Central memory CD8-positive, alpha-beta T cell (primary cell): ENCODE results near the gene AKR1C1.
"Not testable (repeated sequence)": the region's sequence is repeated elsewhere in the genome, so short reads cannot be mapped to it uniquely, and the experiment has no call there.

Experiments used
- ATAC-seq: fragments of 150-1000 bp; cut with Tn5 transposase; replicated peaks from 2 replicates; pipeline ENCODE4 v1.10.0; 2022; ENCODE audit warnings: mild to moderate bottlenecking, moderate FRiP score, moderate number of reproducible peaks; ENCODE audit not compliant: poor library complexity, severe bottlenecking; ENCODE audit errors: extremely low read depth
- DNase-seq, 2 donors: peaks; one replicate each; pipeline ENCODE4 v3.0.0; 2021; ENCODE audit warnings: low spot score in 2 of 2
- H3K27ac Mint-ChIP-seq: one replicate; pipeline ENCODE4 v1.8.0; 2022; ENCODE audit warnings: low read depth, mild to moderate bottlenecking, moderate library complexity, mixed read lengths
- H3K27me3 Mint-ChIP-seq: one replicate; pipeline ENCODE4 v1.8.0; 2022; ENCODE audit warnings: mixed read lengths
- H3K36me3 Mint-ChIP-seq: one replicate; pipeline ENCODE4 v1.8.0; 2022; ENCODE audit warnings: mild to moderate bottlenecking, moderate library complexity, mixed read lengths; ENCODE audit not compliant: insufficient read depth
- H3K4me1 Mint-ChIP-seq: one replicate; pipeline ENCODE4 v1.8.0; 2022; ENCODE audit warnings: mixed read lengths
- H3K4me3 Mint-ChIP-seq: one replicate; pipeline ENCODE4 v1.8.0; 2022; ENCODE audit warnings: mild to moderate bottlenecking, moderate library complexity, mixed read lengths
- H3K9me3 Mint-ChIP-seq: one replicate; pipeline ENCODE4 v1.8.0; 2022; ENCODE audit warnings: mixed read lengths

The AKR1C1 gene

GRCh38 chr10:5018671-5019277 lies 55.6 kb downstream of the AKR1C1 start:
- not testable (repeated sequence) for DNase-seq, H3K36me3 Mint-ChIP-seq, H3K4me1 Mint-ChIP-seq, H3K4me3 Mint-ChIP-seq, H3K9me3 Mint-ChIP-seq, H3K27me3 Mint-ChIP-seq, ATAC-seq, H3K27ac Mint-ChIP-seq

- not testable (repeated sequence) for H3K27ac Mint-ChIP-seq, H3K4me1 Mint-ChIP-seq, H3K4me3 Mint-ChIP-seq, DNase-seq, H3K9me3 Mint-ChIP-seq, ATAC-seq, H3K36me3 Mint-ChIP-seq
- peaks cover 12% of the 10 kb centered on the region for H3K27me3 Mint-ChIP-seq
Measured at GRCh38 chr10:5019770-5020612, 56.8 kb downstream of the AKR1C1 start.

- peaks cover 27% of the 10 kb centered on the region for H3K27me3 Mint-ChIP-seq
- not testable (repeated sequence) for H3K4me1 Mint-ChIP-seq, ATAC-seq, H3K4me3 Mint-ChIP-seq, DNase-seq, H3K36me3 Mint-ChIP-seq, H3K9me3 Mint-ChIP-seq, H3K27ac Mint-ChIP-seq
Measured at GRCh38 chr10:5021624-5022290, 58.5 kb downstream of the AKR1C1 start.

- no peak for DNase-seq
- Mint-ChIP-seq H3K4me3 (no peak overlapping the region), H3K36me3 (no peaks in the 10 kb centered on the region)
Measured at GRCh38 chr10:5023177-5023805, 60.1 kb downstream of the AKR1C1 start.

GRCh38 chr10:5025461-5025881 lies 62.3 kb downstream of the AKR1C1 start:
- not testable (repeated sequence) for ATAC-seq

More at GRCh38 chr10:5023177-5023805, 60.1 kb downstream of the AKR1C1 start:
- Mint-ChIP-seq H3K4me1 (no peaks in the 10 kb centered on the region), H3K9me3 (no peaks in the 10 kb centered on the region), H3K27me3 (peaks cover 28% of the 10 kb centered on the region), H3K27ac (no peak overlapping the region)
- ATAC-seq = no peak

GRCh38 chr10:5030989-5031388 lies 67.8 kb downstream of the AKR1C1 start:
- Mint-ChIP-seq H3K27ac (no peak overlapping the region), H3K4me1 (no peaks in the 10 kb centered on the region), H3K27me3 (peaks cover 9% of the 10 kb centered on the region), H3K36me3 (no peaks in the 10 kb centered on the region), H3K4me3 (no peak overlapping the region), H3K9me3 (peaks cover 27% of the 10 kb centered on the region)
- no peak for ATAC-seq
- DNase-seq = no peak

More at GRCh38 chr10:5025461-5025881, 62.3 kb downstream of the AKR1C1 start:
- H3K27me3 Mint-ChIP-seq = peaks cover 28% of the 10 kb centered on the region
- not testable (repeated sequence) for H3K4me1 Mint-ChIP-seq, DNase-seq, H3K9me3 Mint-ChIP-seq, H3K4me3 Mint-ChIP-seq, H3K27ac Mint-ChIP-seq, H3K36me3 Mint-ChIP-seq

- H3K4me1 Mint-ChIP-seq, H3K27me3 Mint-ChIP-seq, H3K27ac Mint-ChIP-seq, DNase-seq, ATAC-seq, H3K36me3 Mint-ChIP-seq, H3K4me3 Mint-ChIP-seq: not testable (repeated sequence)
- H3K9me3 Mint-ChIP-seq = peaks cover 27% of the 10 kb centered on the region
Measured at GRCh38 chr10:5031588-5031987, 68.4 kb downstream of the AKR1C1 start.

- H3K36me3 Mint-ChIP-seq, H3K27ac Mint-ChIP-seq, H3K4me1 Mint-ChIP-seq, H3K4me3 Mint-ChIP-seq, DNase-seq, H3K27me3 Mint-ChIP-seq, ATAC-seq: not testable (repeated sequence)
- peaks cover 32% of the 10 kb centered on the region for H3K9me3 Mint-ChIP-seq
Measured at GRCh38 chr10:5032444-5032843, 69.2 kb downstream of the AKR1C1 start.
